ENCODE measurements around the gene BRD4.

Gene BRD4

GRCh38 chr19:15223649-15224361, 108.5 kb downstream of the BRD4 start:
- no peak for TF ChIP-seq POLR2A (IDR thresholded peaks at IDR 0.05; ENCODE audit: low read depth, low read length)
- no peak for FAIRE-seq
- no peak for DNase-seq (ENCODE audit: insufficient read length, low spot score)

- FAIRE-seq (no peak), DNase-seq (ENCODE audit: insufficient read length, low spot score) (peak; percentile 98)
- TF ChIP-seq POLR2A (IDR thresholded peaks at IDR 0.05; ENCODE audit: low read depth, low read length): no peak
Measured at GRCh38 chr19:15222738-15223648, 109.3 kb downstream of the BRD4 start.

- no peak for DNase-seq (ENCODE audit: insufficient read length, low spot score)
- TF ChIP-seq POLR2A (IDR thresholded peaks at IDR 0.05; ENCODE audit: low read depth, low read length): no peak
- no peak for FAIRE-seq
Measured at GRCh38 chr19:15220833-15221232, 111.5 kb downstream of the BRD4 start.

- no peak for TF ChIP-seq POLR2A (IDR thresholded peaks at IDR 0.05; ENCODE audit: low read depth, low read length)
- FAIRE-seq (no peak), DNase-seq (ENCODE audit: insufficient read length, low spot score) (no peak)
Measured at GRCh38 chr19:15218501-15218900, 113.8 kb downstream of the BRD4 start.

- FAIRE-seq: no peak
- no peak for TF ChIP-seq POLR2A (IDR thresholded peaks at IDR 0.05; ENCODE audit: low read depth, low read length)
- DNase-seq (ENCODE audit: insufficient read length, low spot score): no peak
Measured at GRCh38 chr19:15216363-15216762, 116.0 kb downstream of the BRD4 start.

- no peak for TF ChIP-seq POLR2A (IDR thresholded peaks at IDR 0.05; ENCODE audit: low read depth, low read length)
- FAIRE-seq (no peak), DNase-seq (ENCODE audit: insufficient read length, low spot score) (no peak)
Measured at GRCh38 chr19:15213715-15214381, 118.5 kb downstream of the BRD4 start.

- no peak for FAIRE-seq
- no peak for TF ChIP-seq POLR2A (IDR thresholded peaks at IDR 0.05; ENCODE audit: low read depth, low read length)
- no peak for DNase-seq (ENCODE audit: insufficient read length, low spot score)
Measured at GRCh38 chr19:15212711-15213110, 119.6 kb downstream of the BRD4 start.

- no peak for TF ChIP-seq POLR2A (IDR thresholded peaks at IDR 0.05; ENCODE audit: low read depth, low read length)
- peak; percentile 84 for DNase-seq (ENCODE audit: insufficient read length, low spot score)
- FAIRE-seq: peak; percentile 6
Measured at GRCh38 chr19:15210323-15210781, 122.0 kb downstream of the BRD4 start.

- DNase-seq (ENCODE audit: insufficient read length, low spot score): no peak
- no peak for TF ChIP-seq POLR2A (IDR thresholded peaks at IDR 0.05; ENCODE audit: low read depth, low read length)
- FAIRE-seq: no peak
Measured at GRCh38 chr19:15201374-15202023, 130.8 kb downstream of the BRD4 start.

- DNase-seq (ENCODE audit: insufficient read length, low spot score): no peak
- no peak for FAIRE-seq
- TF ChIP-seq POLR2A (IDR thresholded peaks at IDR 0.05; ENCODE audit: low read depth, low read length): no peak
Measured at GRCh38 chr19:15200553-15201364, 131.6 kb downstream of the BRD4 start, which contains the start of gene NOTCH3. NOTCH3 (minus strand) TSS chr19:15200995; CDS start chr19:15200905, 90 bp downstream.

GRCh38 chr19:15199661-15200552, 132.4 kb downstream of the BRD4 start:
- no peak for TF ChIP-seq POLR2A (IDR thresholded peaks at IDR 0.05; ENCODE audit: low read depth, low read length)
- no peak for FAIRE-seq
- DNase-seq (ENCODE audit: insufficient read length, low spot score): peak; percentile 47
